ENCODE results near the gene SCLT1. TPM values are rescaled to one million over a fixed set of nuclear protein-coding genes. Genes with fewer than 3 reads are reported as not detected.

Gene SCLT1
- total RNA-seq, 1 experiment from 2014 or later = 11.3 TPM

GRCh38 chr4:128978985-128979384, 114.4 kb downstream of the SCLT1 start:
- H2BK20ac ChIP-seq (ENCODE audit: low read depth, low read length, poor library complexity, severe bottlenecking) = no peak overlapping the region
- Mint-ChIP-seq H3K36me3 (ENCODE audit: insufficient read depth in 1 of 3, low read depth in 3 of 3) (no peaks in the 10 kb centered on the region), H3K9me3 (no peaks in the 10 kb centered on the region), H3K4me3 (no peak overlapping the region), H3K27ac (no peak overlapping the region), H3K4me1 (no peaks in the 10 kb centered on the region), H3K27me3 (ENCODE audit: low read depth) (no peaks in the 10 kb centered on the region)
- H2BK5ac ChIP-seq (ENCODE audit: insufficient read length, low read length) = no peak overlapping the region
- H3K56ac ChIP-seq (ENCODE audit: insufficient read length, low read depth, low read length) = no peak overlapping the region
- H2BK120ac ChIP-seq (ENCODE audit: low read depth, low read length, poor library complexity, severe bottlenecking) = no peak overlapping the region
- H2AK5ac ChIP-seq (ENCODE audit: insufficient read length, low read length) = no peak overlapping the region
- no peak overlapping the region for H4K5ac ChIP-seq (ENCODE audit: insufficient read length, low read depth, low read length)
- WGBS (ENCODE audit: extremely low coverage, insufficient read length, low lambda C conversion rate) = no CpG with 5 or more reads among the region's 1 CpG
- H4K91ac ChIP-seq (ENCODE audit: insufficient read length, low read depth, low read length) = no peak overlapping the region
- H2AFZ ChIP-seq (ENCODE audit: low read length) = no peak overlapping the region
- no peak overlapping the region for H2BK15ac ChIP-seq (ENCODE audit: low read depth, low read length)
- H3K79me2 ChIP-seq (ENCODE audit: insufficient read depth, low read length) = no peaks in the 10 kb centered on the region
- no peaks in the 10 kb centered on the region for H4K20me1 ChIP-seq (ENCODE audit: control insufficient read depth, insufficient read depth, insufficient read length)
- no peak overlapping the region for H3T11ph ChIP-seq (ENCODE audit: low read length)
- H4K8ac ChIP-seq (replicated peaks; ENCODE audit: insufficient read length, low read depth, low read length) = no peak overlapping the region
- no peak overlapping the region for H3K9ac ChIP-seq (ENCODE audit: extremely low read depth, insufficient read length, low read length)
- H3K9me3 ChIP-seq (ENCODE audit: control insufficient read depth, low read depth, low read length) = no peaks in the 10 kb centered on the region
- no peak overlapping the region for H3K23ac ChIP-seq (ENCODE audit: insufficient read length, low read depth, low read length)
- TF ChIP-seq CTCF (conservative IDR thresholded peaks at IDR 0.05) = no peak
- H3K27me3 ChIP-seq (ENCODE audit: insufficient read depth, low read length) = no peaks in the 10 kb centered on the region
- no peak overlapping the region for H3K18ac ChIP-seq (ENCODE audit: insufficient read length, low read depth, low read length)
- no peaks in the 10 kb centered on the region for H3K23me2 ChIP-seq (ENCODE audit: insufficient read length, low read depth, low read length, poor library complexity, severe bottlenecking)
- H2BK12ac ChIP-seq (ENCODE audit: insufficient read length, low read depth, low read length) = no peak overlapping the region
- no peak overlapping the region for H3K27ac ChIP-seq (ENCODE audit: insufficient read length, low read depth, low read length)
- H3K79me1 ChIP-seq (ENCODE audit: insufficient read depth, low read depth, low read length, poor library complexity, severe bottlenecking) = no peaks in the 10 kb centered on the region
- H3K4me2 ChIP-seq (ENCODE audit: insufficient read depth, insufficient read length, low read length) = no peak overlapping the region
- no peak for DNase-seq
- H3K14ac ChIP-seq (ENCODE audit: insufficient read depth, low read length) = no peak overlapping the region
- no peak overlapping the region for H3K4ac ChIP-seq (ENCODE audit: low read depth, low read length)
- no peaks in the 10 kb centered on the region for H3K4me1 ChIP-seq (ENCODE audit: insufficient read depth, low read length)
